Measurements from ENCODE around the gene SULT1C4.
A peak's percentile ranks its signal among the peaks of the same experiment; 100 is the strongest.
"Not testable (repeated sequence)": the region's sequence is repeated elsewhere in the genome, so short reads cannot be mapped to it uniquely, and the experiment has no call there.

SULT1C4 gene

GRCh38 chr2:108377815-108378630 lies at the start of gene SULT1C4:
Gene SULT1C4 (plus strand): TSS chr2:108377954. CDS start chr2:108378338, 384 bp downstream.
- no peak for DNase-seq

- no peak for DNase-seq
Observed at GRCh38 chr2:108329771-108330170, 48.0 kb upstream of the SULT1C4 start.

GRCh38 chr2:108330979-108331378 lies 46.8 kb upstream of the SULT1C4 start:
- DNase-seq: no peak

GRCh38 chr2:108345951-108346350 lies 31.8 kb upstream of the SULT1C4 start:
- no peak for DNase-seq

- DNase-seq: no peak
Observed at GRCh38 chr2:108346827-108347226, 30.9 kb upstream of the SULT1C4 start.

- DNase-seq: no peak
Observed at GRCh38 chr2:108347786-108348185, 30.0 kb upstream of the SULT1C4 start.

- DNase-seq: no peak
Observed at GRCh38 chr2:108348816-108349570, 28.8 kb upstream of the SULT1C4 start.

GRCh38 chr2:108349571-108349928 lies 28.2 kb upstream of the SULT1C4 start:
- DNase-seq: no peak

- no peak for DNase-seq
Observed at GRCh38 chr2:108351889-108352288, 25.9 kb upstream of the SULT1C4 start.

- DNase-seq: no peak
Observed at GRCh38 chr2:108354136-108354535, 23.6 kb upstream of the SULT1C4 start.

GRCh38 chr2:108355906-108356734 lies 21.6 kb upstream of the SULT1C4 start:
- no peak for DNase-seq

- not testable (repeated sequence) for DNase-seq
Observed at GRCh38 chr2:108359336-108359735, 18.4 kb upstream of the SULT1C4 start.

GRCh38 chr2:108360776-108361468 lies 16.8 kb upstream of the SULT1C4 start:
- no peak for DNase-seq

GRCh38 chr2:108363024-108363907 lies 14.5 kb upstream of the SULT1C4 start:
- DNase-seq: peak; percentile 56 to 61

GRCh38 chr2:108363908-108364225 lies 13.9 kb upstream of the SULT1C4 start:
- DNase-seq: no peak

GRCh38 chr2:108364676-108365297 lies 13.0 kb upstream of the SULT1C4 start:
- DNase-seq: no peak

GRCh38 chr2:108365656-108366055 lies 12.1 kb upstream of the SULT1C4 start:
- DNase-seq: no peak

GRCh38 chr2:108367014-108367413 lies 10.7 kb upstream of the SULT1C4 start:
- DNase-seq: no peak

GRCh38 chr2:108367561-108368175 lies 10.1 kb upstream of the SULT1C4 start:
- DNase-seq: no peak

- no peak for DNase-seq
Observed at GRCh38 chr2:108369153-108369552, 8.6 kb upstream of the SULT1C4 start.

- no peak for DNase-seq
Observed at GRCh38 chr2:108370080-108370479, 7.7 kb upstream of the SULT1C4 start.
